GM19372 (cell line): ENCODE measurements around the gene GINS1.
"Not testable (repeated sequence)": the region's sequence is repeated elsewhere in the genome, so short reads cannot be mapped to it uniquely, and the experiment has no call there.

ENCODE experiments used
- ATAC-seq: cut with Tn5 transposase; IDR thresholded peaks from one replicate; pipeline ENCODE4 v1.9.1; 2021; ENCODE audit warnings: mild to moderate bottlenecking, low read depth, moderate library complexity; ENCODE audit not compliant: unreplicated experiment

GINS1 gene

GRCh38 chr20:25389401-25389857, 18.0 kb upstream of the GINS1 start:
- no peak for ATAC-seq

GRCh38 chr20:25389858-25390537, 17.5 kb upstream of the GINS1 start:
- peak; percentile 28 for ATAC-seq

- peak; percentile 86 for ATAC-seq
Measured at GRCh38 chr20:25390538-25391528, 16.6 kb upstream of the GINS1 start, which contains the start of gene ABHD12. Gene ABHD12 (minus strand): TSS chr20:25390835. CDS start chr20:25390703, 132 bp downstream.

- ATAC-seq: no peak
Measured at GRCh38 chr20:25394276-25394675, 13.2 kb upstream of the GINS1 start.

GRCh38 chr20:25394996-25395395, 12.5 kb upstream of the GINS1 start:
- no peak for ATAC-seq

GRCh38 chr20:25397096-25397495, 10.4 kb upstream of the GINS1 start:
- ATAC-seq: no peak

- ATAC-seq: no peak
Measured at GRCh38 chr20:25397821-25398220, 9.7 kb upstream of the GINS1 start.

- ATAC-seq: no peak
Measured at GRCh38 chr20:25398376-25399036, 9.0 kb upstream of the GINS1 start.

- ATAC-seq: no peak
Measured at GRCh38 chr20:25399037-25399430, 8.4 kb upstream of the GINS1 start.

- ATAC-seq: not testable (repeated sequence)
Measured at GRCh38 chr20:25400291-25400732, 7.2 kb upstream of the GINS1 start.

- no peak for ATAC-seq
Measured at GRCh38 chr20:25402583-25402982, 4.9 kb upstream of the GINS1 start.

GRCh38 chr20:25408170-25408547, 686 bp downstream of the GINS1 start:
- ATAC-seq: no peak

GRCh38 chr20:25408890-25409289, 1.4 kb downstream of the GINS1 start:
- no peak for ATAC-seq

GRCh38 chr20:25418776-25419175, 11.3 kb downstream of the GINS1 start:
- ATAC-seq: no peak

- no peak for ATAC-seq
Measured at GRCh38 chr20:25421102-25421501, 13.6 kb downstream of the GINS1 start.

GRCh38 chr20:25422032-25422431, 14.6 kb downstream of the GINS1 start:
- no peak for ATAC-seq

- no peak for ATAC-seq
Measured at GRCh38 chr20:25424536-25424935, 17.1 kb downstream of the GINS1 start.

- no peak for ATAC-seq
Measured at GRCh38 chr20:25437153-25437581, 29.7 kb downstream of the GINS1 start.

GRCh38 chr20:25439328-25439727, 31.9 kb downstream of the GINS1 start:
- ATAC-seq: peak; percentile 75

- no peak for ATAC-seq
Measured at GRCh38 chr20:25444556-25444955, 37.1 kb downstream of the GINS1 start.

- ATAC-seq: no peak
Measured at GRCh38 chr20:25447671-25448070, 40.2 kb downstream of the GINS1 start.
